Measurements from ENCODE around the gene ZNF606. TPM values are rescaled to one million over a fixed set of nuclear protein-coding genes. Genes with fewer than 3 reads are reported as not detected.
A peak's percentile ranks its signal among the peaks of the same experiment; 100 is the strongest.

Gene ZNF606
- 10 to 100 TPM in 8 of 10 donors, 1 to 10 TPM in 2; 9.4 to 19.1 (median 13.4) TPM for total RNA-seq
- 10 to 100 TPM in 1 of 2 donors, 1 to 10 TPM in 1; 4.5 to 13.5 TPM for polyA plus RNA-seq
- long read RNA-seq, donor 1, full-length matches to known transcripts, result 7 of 18 reads
- long read RNA-seq, donor 1, partial matches to known transcripts, result 0 of 18 reads
- long read RNA-seq, donor 1, other reads (novel, unspliced or antisense), result 11 of 18 reads
- long read RNA-seq, donor 2, full-length matches to known transcripts, result 14 of 25 reads
- long read RNA-seq, donor 2, partial matches to known transcripts, result 0 of 25 reads
- long read RNA-seq, donor 2, other reads (novel, unspliced or antisense), result 11 of 25 reads
- long read RNA-seq, donor 3, full-length matches to known transcripts, result 19 of 39 reads
- long read RNA-seq, donor 3, partial matches to known transcripts, result 3 of 39 reads
- long read RNA-seq, donor 3, other reads (novel, unspliced or antisense), result 17 of 39 reads

DNA sequence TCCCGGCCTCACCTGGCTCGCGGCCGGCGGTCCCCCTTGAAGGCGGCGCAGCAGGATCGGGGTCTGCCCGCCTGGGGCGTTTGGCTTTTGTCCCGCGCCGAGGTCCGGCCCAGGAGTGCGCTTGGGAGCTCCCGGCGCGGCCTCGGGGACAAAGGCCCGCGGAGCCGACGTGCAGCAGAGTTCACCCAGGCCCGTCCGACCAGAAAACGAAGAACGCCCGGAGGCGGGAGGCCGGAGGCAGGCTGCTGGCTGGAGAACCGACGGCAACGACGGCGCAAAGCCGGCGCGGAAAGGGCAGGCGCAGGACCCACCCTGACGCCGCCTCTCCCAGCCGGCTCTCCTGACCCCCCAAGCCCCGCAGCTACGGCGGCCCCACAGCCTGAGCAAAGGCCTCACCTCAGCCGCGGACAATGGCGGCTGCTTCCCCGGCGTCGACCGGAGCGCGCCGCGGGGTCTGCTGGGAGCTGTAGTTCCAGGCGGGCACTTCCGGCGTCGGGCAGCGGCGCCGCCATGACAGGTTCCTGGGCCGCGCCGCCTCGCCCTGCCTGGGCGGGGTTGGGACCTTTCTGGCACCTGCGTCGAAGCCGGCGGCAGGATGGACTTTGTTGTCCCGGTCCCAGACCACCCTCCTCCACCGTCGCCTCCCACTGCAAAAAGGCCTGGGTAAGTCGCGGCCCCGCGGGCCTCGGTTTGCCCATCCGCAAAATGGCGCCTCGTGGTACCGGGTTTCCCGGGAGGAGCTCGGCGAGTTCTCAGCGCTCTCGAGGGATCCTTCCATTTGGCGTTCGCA lies at the start of gene ZNF606:
Gene ZNF606 (minus strand): TSS at position 437 of the 790 bp plus-strand sequence. CDS start 1,501 bp downstream, outside the sequence.
- intact Hi-C loops (cut with DNase I), result loop anchor here in 3 of 10 donors (2.0 to 5.0 kb wide), 4 partner anchors 55 to 150 kb away; partner anchors contain the start of genes ZNF135 (in 1 of the 3), ZNF256 (in 1 of the 3), ZNF329 (in 1 of the 3) and ZSCAN18 (in 1 of the 3)
- no peaks in the 10 kb centered on the region for H3K27me3 ChIP-seq
- peaks cover 9 to 42% (median 27%) of the 10 kb centered on the region in 9 donors for H3K4me1 ChIP-seq
- ATAC-seq (peak; percentile 97 to 99 (median 98)), DNase-seq (peak; percentile 89)
- H3K4me3 ChIP-seq, result peak within 1 kb of the TSS; percentile 69 to 100 (median 92)
- WGBS, 2 donors, result 0 to 1% methylated on average over 90 to 91 of the region's 91 CpGs
- peaks cover 0 to 73% (median 50%) of the 10 kb centered on the region in 9 donors for H3K36me3 ChIP-seq
- peak within 1 kb of the TSS; percentile 81 to 98 (median 94) for H3K27ac ChIP-seq
- H3K9me3 ChIP-seq, result peaks cover 0 to 83% (median 10%) of the 10 kb centered on the region in 11 donors
- TF ChIP-seq, protein P1, sequence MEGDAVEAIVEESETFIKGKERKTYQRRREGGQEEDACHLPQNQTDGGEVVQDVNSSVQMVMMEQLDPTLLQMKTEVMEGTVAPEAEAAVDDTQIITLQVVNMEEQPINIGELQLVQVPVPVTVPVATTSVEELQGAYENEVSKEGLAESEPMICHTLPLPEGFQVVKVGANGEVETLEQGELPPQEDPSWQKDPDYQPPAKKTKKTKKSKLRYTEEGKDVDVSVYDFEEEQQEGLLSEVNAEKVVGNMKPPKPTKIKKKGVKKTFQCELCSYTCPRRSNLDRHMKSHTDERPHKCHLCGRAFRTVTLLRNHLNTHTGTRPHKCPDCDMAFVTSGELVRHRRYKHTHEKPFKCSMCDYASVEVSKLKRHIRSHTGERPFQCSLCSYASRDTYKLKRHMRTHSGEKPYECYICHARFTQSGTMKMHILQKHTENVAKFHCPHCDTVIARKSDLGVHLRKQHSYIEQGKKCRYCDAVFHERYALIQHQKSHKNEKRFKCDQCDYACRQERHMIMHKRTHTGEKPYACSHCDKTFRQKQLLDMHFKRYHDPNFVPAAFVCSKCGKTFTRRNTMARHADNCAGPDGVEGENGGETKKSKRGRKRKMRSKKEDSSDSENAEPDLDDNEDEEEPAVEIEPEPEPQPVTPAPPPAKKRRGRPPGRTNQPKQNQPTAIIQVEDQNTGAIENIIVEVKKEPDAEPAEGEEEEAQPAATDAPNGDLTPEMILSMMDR (IDR thresholded peaks at IDR 0.05), result no peak

GRCh38 chr19:58052256-58052655 lies 49.6 kb upstream of the ZNF606 start:
- Histone ChIP-seq H3K4me3 (no peak overlapping the region), H3K27ac (no peak overlapping the region), H3K27me3 (no peaks in the 10 kb centered on the region), H3K4me1 (peaks cover 0 to 16% (median 8%) of the 10 kb centered on the region in 9 donors), H3K9me3 (peaks cover 0 to 82% (median 15%) of the 10 kb centered on the region in 11 donors), H3K36me3 (no peaks in the 10 kb centered on the region)
- 96% methylated on average over 16 of the region's 16 CpGs for WGBS, 2 donors
- intact Hi-C loops (cut with DNase I), result no loop called here
- DNase-seq (no peak), ATAC-seq (no peak)
- TF ChIP-seq, protein P1 (IDR thresholded peaks at IDR 0.05), result no peak

DNA sequence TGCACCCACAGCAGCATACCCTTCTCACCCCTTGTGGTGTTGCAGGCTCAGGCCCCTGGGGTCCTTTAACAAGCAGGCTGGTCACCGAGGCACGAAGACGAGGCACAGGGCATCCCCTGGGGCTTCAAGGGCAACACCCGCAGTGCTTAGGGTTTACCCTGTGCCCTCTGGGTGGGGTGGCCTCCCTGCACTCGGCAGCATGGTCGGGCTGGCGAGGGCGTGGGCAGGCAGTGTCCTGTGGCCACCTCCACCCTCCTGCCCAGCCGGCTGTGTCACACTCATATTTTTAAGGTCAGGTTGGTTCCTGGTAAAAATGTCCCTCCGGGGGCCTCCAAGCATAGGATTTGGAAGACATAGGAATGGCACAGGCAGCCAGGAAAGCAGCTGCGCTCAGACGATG lies 45.1 kb upstream of the ZNF606 start:
- Histone ChIP-seq H3K4me3 (no peak overlapping the region), H3K4me1 (no peaks in the 10 kb centered on the region), H3K27me3 (no peaks in the 10 kb centered on the region), H3K9me3 (peaks cover 0 to 100% (median 37%) of the 10 kb centered on the region in 11 donors), H3K36me3 (no peaks in the 10 kb centered on the region), H3K27ac (no peak overlapping the region)
- TF ChIP-seq, protein P1 (IDR thresholded peaks at IDR 0.05), result no peak
- ATAC-seq (no peak), DNase-seq (no peak)
- WGBS, 2 donors, result 94% methylated on average over 12 of the region's 12 CpGs
- intact Hi-C loops (cut with DNase I), result no loop called here

GRCh38 chr19:58046856-58047255 lies 44.2 kb upstream of the ZNF606 start:
- H3K4me3 ChIP-seq, result no peak overlapping the region
- DNase-seq (no peak), ATAC-seq (peak in 1 of 8 donors; percentile 33)
- H3K9me3 ChIP-seq, result peaks cover 0 to 100% (median 37%) of the 10 kb centered on the region in 11 donors
- no peaks in the 10 kb centered on the region for H3K27me3 ChIP-seq
- H3K36me3 ChIP-seq, result no peaks in the 10 kb centered on the region
- intact Hi-C loops (cut with DNase I), result no loop called here
- WGBS, 2 donors, result 85 to 89% methylated on average over 7 of the region's 7 CpGs
- H3K4me1 ChIP-seq, result no peaks in the 10 kb centered on the region
- TF ChIP-seq, protein P1 (IDR thresholded peaks at IDR 0.05), result no peak
- H3K27ac ChIP-seq, result no peak overlapping the region

All from heart right ventricle (tissue), 16 donors.